ENCODE data around the gene MYL4. TPM values are rescaled to one million over a fixed set of nuclear protein-coding genes. Genes with fewer than 3 reads are reported as not detected.
A peak's percentile ranks its signal among the peaks of the same experiment; 100 is the strongest.
"Not testable (repeated sequence)": the region's sequence is repeated elsewhere in the genome, so short reads cannot be mapped to it uniquely, and the experiment has no call there.

MYL4 gene
- total RNA-seq, 1 donor from 2014 or later: 48.9 TPM

DNA sequence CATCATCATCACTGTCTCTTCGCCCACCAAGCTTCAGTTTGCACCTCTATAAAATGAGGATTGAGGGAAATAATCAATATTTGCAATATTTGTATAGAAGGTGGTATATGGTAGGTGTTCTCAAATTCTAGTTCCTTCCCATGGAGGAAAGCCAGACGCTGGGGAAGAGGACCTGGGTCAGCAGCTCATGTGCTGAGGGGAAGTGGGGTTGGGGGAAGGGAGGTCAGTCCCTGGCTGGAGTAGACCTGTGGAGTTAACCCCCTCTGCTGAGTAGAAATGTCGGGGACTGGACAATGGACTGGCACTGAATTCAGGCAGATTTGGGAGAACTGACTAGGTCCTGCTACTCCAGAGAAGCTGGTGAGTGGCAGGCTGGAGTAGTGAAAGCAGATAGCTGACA lies 31.7 kb downstream of the MYL4 start:
- DNase-seq (ENCODE audit: low spot score): no peak

DNA sequence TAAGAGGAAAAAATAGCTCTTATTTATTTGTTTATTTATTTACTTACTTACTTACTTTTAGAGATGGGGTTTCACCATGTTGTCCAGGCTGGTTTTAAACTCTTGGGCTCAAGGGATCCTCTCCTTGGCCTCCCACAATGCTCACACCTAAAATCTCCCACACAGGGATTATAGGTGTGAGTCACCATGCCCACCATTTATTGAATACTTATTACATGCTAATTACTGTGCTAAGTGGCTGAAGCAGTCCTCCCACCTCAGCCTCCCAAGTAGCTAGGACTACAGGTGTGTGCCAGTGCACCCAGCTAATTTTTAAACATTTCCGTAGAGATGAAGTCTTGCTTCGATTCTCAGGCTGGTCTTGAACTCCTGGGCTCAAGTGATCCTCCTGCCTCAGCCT lies 33.5 kb downstream of the MYL4 start:
- DNase-seq (ENCODE audit: low spot score): no peak

DNA sequence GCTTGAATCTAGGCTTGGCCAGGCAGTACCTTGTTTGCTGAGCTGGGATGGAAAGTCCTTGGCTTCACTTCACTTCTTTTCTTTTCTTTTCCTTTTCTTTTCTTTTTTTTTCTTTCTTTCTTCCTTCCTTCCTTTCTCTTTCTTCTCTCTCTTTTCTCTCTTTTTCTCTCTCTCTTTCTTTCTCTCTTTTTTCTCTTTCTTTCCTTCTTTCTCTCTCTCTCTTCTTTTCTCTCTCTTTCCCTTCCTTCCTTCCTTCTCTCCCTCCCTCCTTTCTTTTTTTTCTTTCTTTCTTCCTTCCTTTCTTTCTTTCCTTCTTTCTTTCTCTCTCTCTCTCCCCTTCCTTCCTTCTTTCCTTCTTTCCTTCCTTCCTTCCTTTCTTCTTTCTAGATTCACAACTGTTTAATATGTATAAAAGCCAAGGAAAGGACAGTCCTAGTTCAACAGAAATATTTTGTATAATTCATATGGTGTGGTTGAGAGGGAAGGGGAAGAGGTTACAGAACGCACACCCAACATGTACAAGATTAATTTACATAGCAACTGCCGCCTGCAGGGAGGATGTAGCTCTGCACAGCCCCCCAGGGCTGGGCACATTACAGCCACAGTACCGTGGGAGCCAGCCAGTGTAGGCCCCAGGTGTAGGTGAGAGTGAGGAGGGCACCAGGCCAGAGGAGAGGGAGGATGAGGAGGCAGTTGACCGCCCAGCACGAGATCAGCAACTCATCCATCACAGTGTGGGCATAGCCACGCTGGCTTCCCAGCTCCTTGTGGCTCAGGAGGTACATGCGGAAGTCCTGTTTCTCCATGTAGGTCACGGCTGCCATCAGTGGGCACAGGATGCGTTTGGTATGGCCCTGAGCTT lies 34.8 kb downstream of the MYL4 start:
- no peak for DNase-seq (ENCODE audit: low spot score)

DNA sequence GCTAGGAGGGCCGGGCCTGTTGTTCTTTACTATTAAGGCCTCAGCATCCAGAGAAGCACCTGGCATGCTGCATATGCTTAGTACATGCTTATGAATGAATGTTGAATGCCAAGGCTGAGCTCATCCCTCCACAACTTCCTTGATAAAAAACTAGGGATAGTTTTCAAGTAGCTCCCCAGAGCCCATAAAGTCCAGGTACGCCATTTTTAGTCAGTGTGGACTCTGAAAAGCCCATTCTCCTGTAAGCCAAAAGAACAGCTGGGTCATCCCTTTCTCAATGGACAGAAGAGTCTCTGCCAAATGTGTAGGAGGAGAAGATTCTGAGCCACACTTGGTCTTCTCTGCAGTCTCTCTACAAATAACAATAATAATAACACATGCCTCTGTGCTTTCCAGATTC lies 35.5 kb downstream of the MYL4 start:
- no peak for DNase-seq (ENCODE audit: low spot score)

DNA sequence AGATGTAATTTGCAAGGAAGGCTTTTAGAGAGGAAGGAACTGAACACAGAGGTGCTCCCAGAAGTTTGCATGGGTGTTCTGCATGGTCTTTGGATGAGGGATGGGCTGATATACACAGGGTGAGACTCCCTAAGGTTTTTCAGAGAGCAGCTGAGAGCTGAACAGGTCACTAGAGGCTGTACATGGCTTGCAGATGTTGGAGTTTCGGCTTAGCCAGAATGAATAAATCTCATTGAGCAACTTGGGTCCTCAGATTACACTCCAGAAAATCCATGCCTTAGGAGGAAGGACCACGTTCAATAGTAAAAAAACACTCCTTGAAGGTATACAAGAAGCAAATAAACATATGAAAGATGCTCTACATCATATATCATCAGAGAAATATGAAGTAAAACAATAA lies 37.0 kb downstream of the MYL4 start:
- no peak for DNase-seq (ENCODE audit: low spot score)

DNA sequence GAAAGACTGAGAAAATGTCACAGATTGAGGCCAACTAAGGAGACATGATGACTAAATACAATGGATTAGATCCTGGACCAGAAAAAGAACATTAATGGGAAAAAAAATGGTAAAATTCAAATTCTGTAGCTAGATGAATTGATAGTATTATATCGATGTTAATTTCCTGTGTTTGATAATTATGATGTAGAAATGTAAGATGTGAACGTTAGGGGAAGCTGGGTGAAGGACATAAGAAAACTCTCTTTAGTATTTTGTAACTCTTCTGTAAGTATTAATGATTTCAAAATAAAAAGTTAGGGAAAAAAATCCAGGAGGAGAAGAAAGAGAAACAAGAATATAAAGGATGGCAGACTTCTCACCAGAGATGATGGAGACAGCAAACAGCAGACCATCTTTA lies 41.7 kb downstream of the MYL4 start:
- no peak for DNase-seq (ENCODE audit: low spot score)

DNA sequence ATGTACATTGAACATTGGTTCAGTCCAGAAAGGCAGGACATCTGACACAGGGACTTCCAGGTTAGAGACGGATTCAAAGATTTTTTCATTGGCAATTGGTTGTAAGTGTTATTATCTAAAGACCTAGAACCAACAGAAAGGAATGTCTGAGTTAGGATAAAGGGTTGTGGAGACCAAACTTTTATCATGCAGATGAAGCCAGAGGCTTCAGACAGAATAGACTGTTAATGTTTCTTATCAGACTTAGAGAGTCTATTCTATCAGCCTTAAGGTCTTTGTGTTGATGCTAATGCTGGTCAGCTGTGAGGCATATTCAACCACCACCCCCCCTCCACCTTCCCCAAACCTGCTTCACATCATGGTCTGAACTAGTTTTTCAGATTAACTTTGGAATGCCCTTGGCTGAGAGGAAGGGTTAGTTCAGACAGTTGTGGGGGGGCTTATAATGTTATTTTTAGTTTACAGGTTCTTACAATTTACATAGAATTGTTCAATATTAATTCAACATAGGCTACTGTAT lies 42.3 kb downstream of the MYL4 start:
- DNase-seq (ENCODE audit: low spot score): no peak

DNA sequence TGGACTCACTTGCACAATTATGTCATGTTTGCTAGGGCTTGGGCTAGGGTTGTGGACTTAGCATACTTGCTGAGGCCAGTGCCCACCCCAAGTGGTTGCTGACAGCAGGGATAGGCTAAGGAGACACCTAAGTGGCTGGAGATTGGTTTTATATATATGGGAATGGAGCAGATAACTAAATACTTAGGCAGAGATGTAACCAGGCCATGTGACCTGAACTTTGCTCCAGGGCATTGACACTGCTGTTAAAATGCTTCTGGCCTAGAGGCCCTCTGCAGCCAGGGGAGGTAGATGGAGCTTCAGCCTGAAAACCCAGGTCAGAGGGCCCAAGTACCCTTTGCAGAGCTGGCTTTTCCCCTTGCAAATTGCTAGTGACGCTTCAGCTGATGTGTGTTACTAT lies 43.1 kb downstream of the MYL4 start:
- DNase-seq (ENCODE audit: low spot score): no peak

DNA sequence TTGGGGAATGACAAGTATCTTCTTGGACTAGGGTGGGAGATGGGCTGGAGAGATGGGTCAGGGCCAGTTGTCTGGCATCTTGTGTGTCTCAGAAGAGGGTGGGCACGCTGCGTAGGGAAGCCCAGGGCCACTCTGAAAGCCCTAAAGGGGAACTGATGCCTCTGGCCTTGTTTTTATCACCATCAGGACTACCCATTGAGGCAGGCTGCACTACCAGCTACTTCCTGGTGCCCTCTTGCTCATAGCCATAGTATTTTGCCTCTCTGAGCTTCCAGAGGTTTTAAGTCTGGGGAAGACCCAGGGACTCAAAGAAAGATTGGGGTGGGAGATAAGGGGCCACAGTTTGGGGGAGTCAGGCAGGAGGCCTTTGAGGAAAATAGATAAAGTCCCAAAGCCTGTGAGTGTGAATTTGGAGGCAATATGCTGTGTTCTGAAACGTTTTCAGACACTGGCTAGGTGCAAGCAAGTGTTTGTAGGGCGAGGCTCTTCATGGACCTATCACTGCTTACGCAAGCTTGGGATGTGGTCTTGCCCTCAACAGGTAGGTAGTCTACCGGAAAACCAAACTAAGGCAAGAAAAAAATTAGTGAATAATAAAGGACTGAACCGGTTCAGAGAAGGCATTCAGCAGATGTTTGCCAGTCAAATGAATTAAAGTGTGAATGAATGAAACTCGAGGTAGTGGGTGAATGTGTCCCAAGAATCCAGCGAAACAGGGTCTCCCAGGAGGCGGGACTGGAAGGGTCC lies 43.8 kb downstream of the MYL4 start:
- DNase-seq (ENCODE audit: low spot score): no peak

DNA sequence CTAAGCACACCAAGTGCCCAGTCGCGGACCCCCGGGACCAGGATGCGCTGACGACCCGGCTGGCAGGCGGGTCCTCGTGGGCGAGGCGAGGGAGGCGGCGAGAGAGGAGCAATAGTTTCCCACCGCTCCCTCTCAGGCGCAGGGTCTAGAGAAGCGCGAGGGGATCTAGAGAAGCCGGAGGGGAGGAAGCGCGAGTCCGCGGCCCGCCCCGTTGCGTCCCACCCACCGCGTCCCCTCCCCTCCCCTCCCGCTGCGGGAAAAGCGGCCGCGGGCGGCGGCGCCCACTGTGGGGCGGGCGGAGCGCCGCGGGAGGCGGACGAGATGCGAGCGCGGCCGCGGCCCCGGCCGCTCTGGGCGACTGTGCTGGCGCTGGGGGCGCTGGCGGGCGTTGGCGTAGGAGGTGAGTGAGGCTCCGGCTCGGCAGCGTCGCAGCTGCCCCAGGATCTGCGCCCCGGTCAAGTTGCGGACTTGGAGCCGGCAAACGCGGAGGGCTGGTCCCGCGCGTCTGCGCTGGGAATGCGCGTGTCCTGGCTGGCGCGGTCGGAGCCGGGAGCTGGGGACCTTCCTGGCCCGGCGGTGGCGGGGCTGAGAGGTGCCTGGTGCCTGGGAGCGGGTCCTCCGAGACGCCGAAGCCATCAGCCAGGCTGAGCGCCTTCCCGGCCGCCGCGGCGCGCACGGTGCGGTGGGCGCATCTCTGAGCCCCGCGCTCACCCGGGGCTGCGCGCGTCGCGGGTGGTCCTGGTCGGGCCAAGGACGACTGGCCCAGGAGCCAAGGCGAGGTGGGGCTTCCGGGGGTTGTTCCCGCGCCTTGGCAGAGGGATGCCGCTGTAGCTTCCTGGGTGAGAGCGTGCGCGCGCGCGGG lies 44.6 kb downstream of the MYL4 start, which contains the start of gene ITGB3:
TSS of gene ITGB3 (plus strand) at position 287 of the 862 bp plus-strand sequence. CDS start at position 322, 35 bp downstream.
- DNase-seq (ENCODE audit: low spot score): peak; percentile 79

DNA sequence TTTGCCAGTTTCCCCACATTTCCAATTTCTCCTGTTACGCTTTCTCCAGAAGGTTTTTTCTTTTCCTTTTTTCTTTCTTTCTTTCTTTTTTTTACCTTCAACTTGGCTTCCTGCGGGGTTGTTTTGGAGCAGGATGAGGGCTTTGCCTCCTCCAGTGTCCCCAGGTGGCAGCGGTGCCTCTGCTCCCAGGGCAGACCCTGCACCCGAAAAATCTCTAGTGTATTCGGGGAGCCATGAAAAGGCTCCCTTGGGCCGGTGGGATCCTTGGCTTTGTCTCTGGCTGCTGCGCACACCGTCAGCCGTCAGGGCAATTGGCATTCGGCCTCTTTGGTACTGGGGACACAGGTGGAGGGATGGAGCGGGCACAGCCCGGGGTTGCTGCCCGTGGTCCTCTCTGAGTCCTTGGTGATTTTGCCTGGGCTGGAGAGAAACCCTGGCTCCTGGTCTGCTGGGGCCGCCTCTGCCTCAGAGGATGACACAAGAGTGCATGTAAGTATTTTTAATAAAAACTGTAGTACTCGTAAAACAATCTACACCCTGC lies 45.3 kb downstream of the MYL4 start:
- no peak for DNase-seq (ENCODE audit: low spot score)

DNA sequence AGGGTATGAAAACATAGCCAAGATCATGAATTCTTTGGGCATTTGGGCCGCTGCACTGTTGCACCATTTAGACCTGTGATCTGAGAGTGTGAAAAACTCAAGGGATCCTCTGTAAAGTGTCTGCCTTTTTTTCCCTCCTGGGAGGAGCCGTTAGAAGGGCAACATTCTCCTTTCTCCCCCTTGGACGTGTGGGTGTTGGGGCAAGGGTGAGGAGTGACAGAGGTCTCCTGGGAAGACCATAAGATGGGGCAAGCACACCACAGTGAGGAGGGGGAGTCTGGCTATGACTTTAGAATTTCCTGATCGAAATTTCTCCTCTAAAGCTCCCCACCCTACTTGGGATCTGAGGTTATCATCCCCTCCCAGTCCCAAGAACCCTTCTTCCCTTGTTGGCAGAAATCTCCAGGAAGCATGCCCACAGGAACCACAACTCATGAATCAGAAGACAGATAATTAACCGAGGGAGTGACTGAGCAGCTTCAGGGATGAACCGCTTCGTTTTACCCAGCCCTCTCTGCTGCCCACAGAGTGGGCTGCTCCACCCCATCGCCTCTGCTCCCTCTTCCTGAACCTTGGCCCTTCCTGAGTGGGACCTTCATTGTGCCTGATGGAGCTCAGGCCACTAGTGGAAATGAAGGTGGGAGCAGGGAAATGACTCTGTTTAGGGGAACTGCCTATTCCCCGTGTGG lies 48.6 kb downstream of the MYL4 start:
- no peak for DNase-seq (ENCODE audit: low spot score)

DNA sequence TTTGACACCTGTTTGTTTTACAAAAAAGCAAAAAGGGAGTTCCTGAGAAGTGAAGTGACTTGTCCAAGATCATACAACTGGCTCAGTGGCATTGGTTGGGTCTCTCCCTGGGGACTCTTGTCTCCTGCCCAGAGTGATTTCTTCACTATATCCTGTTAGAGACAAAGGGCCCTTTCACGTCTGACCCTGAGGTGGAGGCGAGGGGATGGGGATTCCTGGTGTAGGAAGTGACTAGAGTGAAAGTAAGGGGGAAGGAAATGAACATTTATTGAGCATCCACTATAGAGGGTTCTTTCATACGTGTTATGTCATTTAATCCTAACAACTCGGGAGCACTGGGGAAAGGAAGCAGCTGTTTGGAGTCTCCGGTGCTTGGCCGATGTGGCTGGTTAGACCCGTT lies 53.4 kb downstream of the MYL4 start:
- DNase-seq (ENCODE audit: low spot score): no peak

DNA sequence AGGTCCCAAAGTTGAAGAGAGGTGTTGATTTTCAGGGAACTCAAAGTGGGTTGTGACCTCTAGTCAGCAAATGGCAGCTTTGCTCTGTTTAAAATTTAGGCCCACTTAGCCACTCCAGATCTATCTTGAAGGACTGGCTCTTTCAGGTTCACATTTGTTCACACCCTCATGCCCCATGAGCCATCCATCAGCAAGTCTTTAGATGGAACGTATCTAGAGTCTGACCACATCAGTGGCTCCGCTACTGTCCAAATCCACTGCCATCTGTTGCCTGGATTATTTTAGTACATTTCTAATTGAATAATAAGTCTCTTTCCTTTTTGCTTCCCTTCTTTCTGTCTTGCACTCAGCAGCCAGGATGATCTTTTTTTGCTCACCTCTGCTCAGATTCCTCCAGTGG lies 55.0 kb downstream of the MYL4 start:
- DNase-seq (ENCODE audit: low spot score): no peak

DNA sequence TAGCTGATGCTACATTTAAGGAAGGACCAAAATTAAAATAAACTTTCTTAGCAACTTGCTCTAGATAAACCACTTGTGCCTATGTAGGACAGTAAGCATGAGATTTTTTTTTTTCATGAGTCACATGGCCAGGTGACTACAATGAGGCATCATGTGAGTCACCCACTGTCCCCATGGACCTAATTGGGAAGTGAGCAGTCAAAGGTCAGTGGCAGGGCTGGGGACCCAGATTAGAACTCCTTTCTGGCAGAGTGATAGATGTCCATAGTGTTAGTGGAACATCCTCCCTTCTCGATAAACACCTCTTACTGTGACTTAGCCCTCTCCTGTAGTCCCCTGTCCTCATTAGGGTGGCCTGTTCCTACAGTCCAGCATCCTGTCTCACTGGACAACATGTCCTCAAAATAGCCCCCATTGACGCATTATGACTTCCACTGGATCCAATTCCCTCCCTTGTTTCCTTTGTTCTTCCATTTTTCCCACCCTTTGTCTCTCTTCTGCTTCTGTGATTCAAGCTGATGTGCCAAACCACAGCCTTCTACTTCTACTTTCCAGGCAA lies 56.9 kb downstream of the MYL4 start:
- no peak for DNase-seq (ENCODE audit: low spot score)

DNA sequence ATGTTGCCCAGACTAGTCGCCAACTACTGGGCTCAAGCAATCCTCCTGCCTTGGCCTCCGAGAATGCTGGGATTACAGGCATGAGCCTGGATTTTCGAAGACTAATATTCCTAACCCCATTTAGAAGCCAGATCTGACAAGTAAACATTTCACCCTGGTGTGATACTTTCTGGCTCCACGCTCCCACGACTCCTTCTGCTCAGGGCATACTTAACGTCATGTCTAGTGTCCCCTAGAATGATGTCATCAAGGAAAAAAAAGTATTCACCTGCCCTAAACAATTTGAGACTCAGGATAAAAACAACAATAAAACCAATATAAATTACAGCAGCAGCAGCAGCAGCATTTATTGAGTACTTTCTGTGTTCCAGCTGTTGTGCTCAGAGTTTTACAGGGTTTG lies 57.6 kb downstream of the MYL4 start:
- no peak for DNase-seq (ENCODE audit: low spot score)

DNA sequence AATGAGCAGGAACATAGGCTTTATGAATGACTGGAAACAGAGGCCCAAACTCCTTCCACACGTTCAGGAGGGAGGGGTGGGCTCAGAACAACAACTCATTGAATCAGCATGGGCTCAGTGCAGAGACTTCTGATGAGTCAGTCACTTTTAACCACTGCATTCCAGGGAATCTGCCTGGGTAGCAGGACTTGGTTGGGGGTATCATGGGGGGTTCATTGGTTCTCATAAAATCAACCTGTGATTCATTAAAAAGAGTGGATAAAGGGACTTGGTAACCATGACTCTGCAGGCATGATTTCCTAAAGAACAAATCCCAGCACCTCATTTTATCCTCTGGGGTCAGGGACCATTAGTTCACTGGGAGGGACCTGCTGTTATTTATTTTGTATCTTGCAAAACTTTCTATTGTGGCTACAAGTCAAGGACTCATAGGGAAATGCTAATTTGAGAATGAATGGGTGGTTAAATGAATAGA lies 58.2 kb downstream of the MYL4 start:
- peak; percentile 31 for DNase-seq (ENCODE audit: low spot score)

DNA sequence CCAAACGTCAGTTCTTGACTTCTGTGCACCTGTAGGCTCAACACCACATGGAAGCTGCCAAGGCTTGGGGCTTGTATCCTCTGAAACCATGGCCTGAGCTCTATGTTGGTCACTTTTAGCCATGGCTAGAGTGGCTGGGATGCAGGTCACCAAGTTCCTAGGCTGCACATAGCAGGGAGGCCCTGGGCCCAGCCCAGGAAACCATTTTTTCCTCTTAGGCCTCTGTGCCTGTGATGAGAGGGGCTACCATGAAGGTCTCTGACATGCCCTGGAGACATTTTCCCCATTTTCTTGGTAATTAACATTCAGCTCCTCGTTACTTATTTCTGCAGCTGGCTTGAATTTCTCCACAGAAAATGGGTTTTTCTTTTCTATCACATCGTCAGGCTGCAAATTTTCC lies 59.8 kb downstream of the MYL4 start:
- DNase-seq (ENCODE audit: low spot score): not testable (repeated sequence)

DNA sequence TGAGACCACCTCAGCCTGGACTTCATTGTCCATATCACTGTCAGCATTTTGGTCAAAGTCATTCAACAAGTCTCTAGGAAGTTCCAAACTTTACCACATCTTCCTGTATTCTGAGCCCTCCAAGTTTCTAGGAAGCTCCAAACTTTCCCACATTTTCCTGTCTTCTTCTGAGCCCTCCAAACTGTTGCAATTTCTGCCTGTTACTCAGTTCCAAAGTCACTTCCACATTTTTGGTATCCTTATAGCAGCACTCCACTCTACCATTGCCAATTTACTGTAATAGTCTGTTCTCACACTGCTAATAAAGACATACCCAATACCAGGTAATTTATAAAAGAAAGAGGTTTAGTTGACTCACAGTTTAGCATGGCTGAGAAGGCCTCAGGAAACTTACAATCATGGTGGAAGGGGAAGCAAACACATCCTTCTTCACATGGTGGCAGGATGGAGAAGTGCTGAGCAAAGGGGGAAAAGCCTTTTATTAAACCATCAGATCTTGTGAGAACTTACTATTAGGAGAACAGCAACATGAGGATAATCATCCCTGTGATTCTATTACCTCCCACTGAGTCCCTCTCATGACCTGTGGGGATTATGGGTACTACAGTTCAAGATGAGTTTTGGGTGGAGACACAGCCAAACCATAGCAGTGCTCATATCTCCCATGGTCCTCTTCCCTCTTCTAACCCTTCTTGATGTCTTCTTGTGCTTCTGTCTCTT lies 60.6 kb downstream of the MYL4 start:
- not testable (repeated sequence) for DNase-seq (ENCODE audit: low spot score)

Measured in umbilical cord (tissue), 2 donors.